ENCODE measurements around the gene KLF13.

GRCh38 chr15:31374489-31374888 is 47.9 kb downstream of the KLF13 start:
- TF ChIP-seq, protein P1, sequence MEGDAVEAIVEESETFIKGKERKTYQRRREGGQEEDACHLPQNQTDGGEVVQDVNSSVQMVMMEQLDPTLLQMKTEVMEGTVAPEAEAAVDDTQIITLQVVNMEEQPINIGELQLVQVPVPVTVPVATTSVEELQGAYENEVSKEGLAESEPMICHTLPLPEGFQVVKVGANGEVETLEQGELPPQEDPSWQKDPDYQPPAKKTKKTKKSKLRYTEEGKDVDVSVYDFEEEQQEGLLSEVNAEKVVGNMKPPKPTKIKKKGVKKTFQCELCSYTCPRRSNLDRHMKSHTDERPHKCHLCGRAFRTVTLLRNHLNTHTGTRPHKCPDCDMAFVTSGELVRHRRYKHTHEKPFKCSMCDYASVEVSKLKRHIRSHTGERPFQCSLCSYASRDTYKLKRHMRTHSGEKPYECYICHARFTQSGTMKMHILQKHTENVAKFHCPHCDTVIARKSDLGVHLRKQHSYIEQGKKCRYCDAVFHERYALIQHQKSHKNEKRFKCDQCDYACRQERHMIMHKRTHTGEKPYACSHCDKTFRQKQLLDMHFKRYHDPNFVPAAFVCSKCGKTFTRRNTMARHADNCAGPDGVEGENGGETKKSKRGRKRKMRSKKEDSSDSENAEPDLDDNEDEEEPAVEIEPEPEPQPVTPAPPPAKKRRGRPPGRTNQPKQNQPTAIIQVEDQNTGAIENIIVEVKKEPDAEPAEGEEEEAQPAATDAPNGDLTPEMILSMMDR (optimal IDR thresholded peaks at IDR 0.05 in 1 of 3, IDR thresholded peaks at IDR 0.05 in 1 of 3, conservative IDR thresholded peaks at IDR 0.05 in 1 of 3; ENCODE audit: extremely low read depth in 1 of 3, insufficient read depth in 2 of 3, low read length in 3 of 3): no peak
- TF ChIP-seq EZH2 (IDR thresholded peaks at IDR 0.05; ENCODE audit: low read length): no peak
